ENCODE measurements around the gene C1orf52. TPM values are rescaled to one million over a fixed set of nuclear protein-coding genes. Genes with fewer than 3 reads are reported as not detected.

Gene C1orf52
- total and polyA plus RNA-seq, 9 of the 15 experiments (the other 6 are each of a cell fraction or from before 2014, with no cell fraction given) = 17.0 to 38.5 (median 33.0) TPM

- TF ChIP-seq ESRRA (IDR thresholded peaks at IDR 0.05; ENCODE audit: borderline replicate concordance, low read depth) (no peak; the same call in 1 of the 2 replicates), ESRRB (CRISPR knock-in tag; IDR thresholded peaks at IDR 0.05; ENCODE audit: borderline replicate concordance) (no peak), TCF15 (CRISPR knock-in tag; IDR thresholded peaks at IDR 0.05) (no peak), RFX5 (IDR thresholded peaks at IDR 0.05; ENCODE audit: low read depth, low read length) (no peak), SIRT6 (IDR thresholded peaks at IDR 0.05; ENCODE audit: low read depth, low read length) (no peak), ZBTB40 (IDR thresholded peaks at IDR 0.05) (no peak), ZBTB40 (CRISPR knock-in tag; IDR thresholded peaks at IDR 0.05) (no peak), TCF7L2 (IDR thresholded peaks at IDR 0.05; ENCODE audit: low read depth, low read length) (no peak), ZNF561 (CRISPR knock-in tag; conservative IDR thresholded peaks at IDR 0.05) (no peak), MYC (IDR thresholded peaks at IDR 0.05; ENCODE audit: low read depth, low read length) (peak; percentile 61), MYC (CRISPR knock-in tag; IDR thresholded peaks at IDR 0.05; ENCODE audit: borderline replicate concordance, low read depth) (no peak), ILK (tag; IDR thresholded peaks at IDR 0.05; ENCODE audit: borderline replicate concordance, low read depth) (no peak), TCF7 (IDR thresholded peaks at IDR 0.05; ENCODE audit: borderline replicate concordance) (peak; percentile 22; the same call in 1 of the 2 replicates), ZNF695 (CRISPR knock-in tag; IDR thresholded peaks at IDR 0.05) (no peak), GTF2B (IDR thresholded peaks at IDR 0.05; ENCODE audit: extremely low read depth, insufficient read length) (no peak), SMARCE1 (IDR thresholded peaks at IDR 0.05) (peak; percentile 98), HOXB6 (CRISPR knock-in tag; IDR thresholded peaks at IDR 0.05; ENCODE audit: borderline replicate concordance) (no peak), ZNF197 (CRISPR knock-in tag; IDR thresholded peaks at IDR 0.05; ENCODE audit: low read depth) (0 out of 2 replicates have a peak, but pooled peaks have one; percentile 63)
These were observed 34.5 kb downstream of the C1orf52 start (continued) for GRCh38 chr1:85224734-85225623.
